ENCODE measurements around the gene SCAMP5.

SCAMP5 gene

DNA sequence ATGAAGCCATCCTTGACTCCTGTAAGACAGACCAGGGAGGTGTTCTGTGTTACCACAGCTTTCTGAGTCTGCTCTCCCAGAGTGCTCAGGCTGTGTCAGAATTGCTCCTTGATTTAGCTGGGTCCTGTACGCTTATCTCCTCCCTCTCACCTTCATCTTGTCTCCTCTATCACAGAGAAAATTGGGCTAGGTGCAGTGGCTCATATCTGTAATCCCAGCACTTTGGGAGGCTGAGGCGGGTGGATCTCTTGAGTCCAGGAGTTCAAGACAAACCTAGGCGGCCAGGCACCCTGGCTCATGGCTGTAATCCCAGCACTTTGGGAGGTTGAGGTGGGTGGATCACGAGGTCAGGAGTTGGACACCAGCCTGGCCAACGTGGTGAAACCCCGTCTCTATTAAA lies 5.9 kb downstream of the SCAMP5 start:
- ChIA-PET CTCF (no interaction called here), POLR2A (interaction anchor here (1.2 to 2.0 kb wide), 2 partner anchors 10 to 22 kb away, joined by 3 to 8 read pairs; partner anchors contain the start of gene PPCDC)
- no peak for DNase-seq (ENCODE audit: extremely low spot score)
- TF ChIP-seq ELF4 (IDR thresholded peaks at IDR 0.05) (no peak), TARDBP (IDR thresholded peaks at IDR 0.05) (no peak), FOXK2 (IDR thresholded peaks at IDR 0.05) (no peak), SP1 (IDR thresholded peaks at IDR 0.05) (no peak), SUZ12 (IDR thresholded peaks at IDR 0.05) (no peak), L3MBTL2 (conservative IDR thresholded peaks at IDR 0.05) (no peak), HDGF (IDR thresholded peaks at IDR 0.05; ENCODE audit: borderline replicate concordance) (no peak), BHLHE40 (IDR thresholded peaks at IDR 0.05; ENCODE audit: borderline replicate concordance) (no peak), FOXM1 (IDR thresholded peaks at IDR 0.05; ENCODE audit: borderline replicate concordance) (no peak), NFRKB (IDR thresholded peaks at IDR 0.05) (no peak), ARNT (IDR thresholded peaks at IDR 0.05) (no peak), FOXA1 (IDR thresholded peaks at IDR 0.05) (no peak), CTBP1 (IDR thresholded peaks at IDR 0.05; ENCODE audit: borderline replicate concordance) (no peak), ZNF384 (IDR thresholded peaks at IDR 0.05) (no peak), LEF1 (IDR thresholded peaks at IDR 0.05; ENCODE audit: borderline replicate concordance) (no peak)
- TF ChIP-seq, protein P1, sequence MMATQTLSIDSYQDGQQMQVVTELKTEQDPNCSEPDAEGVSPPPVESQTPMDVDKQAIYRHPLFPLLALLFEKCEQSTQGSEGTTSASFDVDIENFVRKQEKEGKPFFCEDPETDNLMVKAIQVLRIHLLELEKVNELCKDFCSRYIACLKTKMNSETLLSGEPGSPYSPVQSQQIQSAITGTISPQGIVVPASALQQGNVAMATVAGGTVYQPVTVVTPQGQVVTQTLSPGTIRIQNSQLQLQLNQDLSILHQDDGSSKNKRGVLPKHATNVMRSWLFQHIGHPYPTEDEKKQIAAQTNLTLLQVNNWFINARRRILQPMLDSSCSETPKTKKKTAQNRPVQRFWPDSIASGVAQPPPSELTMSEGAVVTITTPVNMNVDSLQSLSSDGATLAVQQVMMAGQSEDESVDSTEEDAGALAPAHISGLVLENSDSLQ (IDR thresholded peaks at IDR 0.05), result no peak

DNA sequence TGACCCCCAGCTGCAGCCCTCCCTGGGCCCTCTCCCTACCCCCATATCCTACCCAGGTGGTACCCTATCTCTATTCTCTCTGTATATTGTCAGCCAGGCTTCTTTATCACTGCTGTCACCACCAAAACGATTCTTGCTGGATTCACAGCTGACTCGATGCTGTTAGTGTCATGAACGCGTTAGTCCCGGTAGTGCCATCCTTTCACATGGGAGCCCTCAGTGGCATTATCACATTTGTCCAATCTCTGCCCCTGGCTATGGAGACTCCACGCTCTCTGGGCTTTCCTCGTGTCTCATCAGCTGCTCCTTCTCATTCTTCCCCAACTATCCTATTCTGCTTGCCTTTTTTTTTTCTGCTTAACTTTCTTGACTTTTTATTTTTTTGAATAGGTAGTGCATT lies 7.0 kb downstream of the SCAMP5 start:
- ChIA-PET POLR2A (interaction anchor here (1.2 kb wide), 1 partner anchor 9 kb away, joined by 3 read pairs; no protein-coding TSS in a partner anchor), CTCF (no interaction called here)
- TF ChIP-seq LEF1 (IDR thresholded peaks at IDR 0.05; ENCODE audit: borderline replicate concordance) (no peak), HDGF (IDR thresholded peaks at IDR 0.05; ENCODE audit: borderline replicate concordance) (no peak), FOXK2 (IDR thresholded peaks at IDR 0.05) (no peak), L3MBTL2 (conservative IDR thresholded peaks at IDR 0.05) (no peak), ZNF384 (IDR thresholded peaks at IDR 0.05) (no peak), TARDBP (IDR thresholded peaks at IDR 0.05) (no peak), SP1 (IDR thresholded peaks at IDR 0.05) (no peak), ELF4 (IDR thresholded peaks at IDR 0.05) (no peak)
- no peak for DNase-seq (ENCODE audit: extremely low spot score)

DNA sequence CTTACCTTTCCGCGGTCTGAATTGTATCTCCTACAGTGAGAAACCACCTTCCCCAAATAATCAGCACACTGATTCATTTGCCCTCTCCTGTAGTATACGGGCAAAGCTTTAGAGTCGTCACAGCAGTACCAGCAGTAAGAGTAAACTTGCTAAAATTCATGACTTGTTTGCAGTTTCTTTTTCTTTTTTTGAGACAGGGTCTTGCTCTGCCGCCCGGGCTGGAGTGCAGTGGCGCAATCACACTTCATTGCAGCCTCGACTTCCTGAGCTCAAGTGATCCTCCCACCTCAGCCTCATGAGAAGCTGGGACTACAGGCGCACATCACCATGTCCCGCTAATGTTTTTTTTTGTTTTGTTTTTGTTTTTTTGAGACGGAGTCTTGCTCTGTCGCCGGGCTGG lies 11.9 kb downstream of the SCAMP5 start:
- DNase-seq (ENCODE audit: extremely low spot score), result no peak
- ChIA-PET POLR2A (interaction anchor here (0.6 kb wide), 2 partner anchors 11 to 68 kb away, joined by 3 read pairs; no protein-coding TSS in a partner anchor), CTCF (no interaction called here)
- TF ChIP-seq ELF4 (IDR thresholded peaks at IDR 0.05) (no peak), HDGF (IDR thresholded peaks at IDR 0.05; ENCODE audit: borderline replicate concordance) (no peak), L3MBTL2 (conservative IDR thresholded peaks at IDR 0.05) (no peak), FOXA1 (IDR thresholded peaks at IDR 0.05) (no peak), SP1 (IDR thresholded peaks at IDR 0.05) (no peak), SUZ12 (IDR thresholded peaks at IDR 0.05) (no peak), LEF1 (IDR thresholded peaks at IDR 0.05; ENCODE audit: borderline replicate concordance) (no peak), FOXM1 (IDR thresholded peaks at IDR 0.05; ENCODE audit: borderline replicate concordance) (no peak), BHLHE40 (IDR thresholded peaks at IDR 0.05; ENCODE audit: borderline replicate concordance) (no peak), ZNF384 (IDR thresholded peaks at IDR 0.05) (no peak), ARNT (IDR thresholded peaks at IDR 0.05) (no peak)

DNA sequence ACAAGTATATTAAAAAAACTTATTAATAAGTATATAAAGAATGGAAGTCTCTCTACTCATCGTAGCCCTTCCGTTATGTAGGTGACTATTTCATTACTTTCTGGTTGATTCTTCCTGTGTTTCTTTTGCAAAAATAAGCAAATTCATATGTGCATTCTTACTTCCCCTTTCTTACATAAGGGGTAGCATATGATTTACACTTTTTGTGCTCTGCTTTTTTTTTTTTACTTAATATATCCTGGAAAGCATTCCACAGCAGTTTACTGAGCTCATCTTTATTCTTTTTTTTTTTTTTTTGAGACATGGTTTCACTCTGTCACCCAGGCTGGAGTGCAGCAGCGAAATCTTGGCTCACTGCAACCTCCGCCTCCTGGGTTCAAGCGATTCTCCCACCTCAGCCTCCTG lies 12.9 kb downstream of the SCAMP5 start:
- TF ChIP-seq FOXA1 (IDR thresholded peaks at IDR 0.05) (no peak), ZNF384 (IDR thresholded peaks at IDR 0.05) (no peak), CTBP1 (IDR thresholded peaks at IDR 0.05; ENCODE audit: borderline replicate concordance) (no peak), ELF4 (IDR thresholded peaks at IDR 0.05) (no peak), NFRKB (IDR thresholded peaks at IDR 0.05) (no peak), SP1 (IDR thresholded peaks at IDR 0.05) (no peak), SUZ12 (IDR thresholded peaks at IDR 0.05) (no peak), LEF1 (IDR thresholded peaks at IDR 0.05; ENCODE audit: borderline replicate concordance) (no peak), BHLHE40 (IDR thresholded peaks at IDR 0.05; ENCODE audit: borderline replicate concordance) (no peak), FOXM1 (IDR thresholded peaks at IDR 0.05; ENCODE audit: borderline replicate concordance) (no peak), HDGF (IDR thresholded peaks at IDR 0.05; ENCODE audit: borderline replicate concordance) (no peak), FOXK2 (IDR thresholded peaks at IDR 0.05) (no peak), ARNT (IDR thresholded peaks at IDR 0.05) (no peak)
- TF ChIP-seq, protein P1 (IDR thresholded peaks at IDR 0.05), result no peak
- no peak for DNase-seq (ENCODE audit: extremely low spot score)
- CTCF ChIA-PET, result no interaction called here
- POLR2A ChIA-PET, result no interaction called here

DNA sequence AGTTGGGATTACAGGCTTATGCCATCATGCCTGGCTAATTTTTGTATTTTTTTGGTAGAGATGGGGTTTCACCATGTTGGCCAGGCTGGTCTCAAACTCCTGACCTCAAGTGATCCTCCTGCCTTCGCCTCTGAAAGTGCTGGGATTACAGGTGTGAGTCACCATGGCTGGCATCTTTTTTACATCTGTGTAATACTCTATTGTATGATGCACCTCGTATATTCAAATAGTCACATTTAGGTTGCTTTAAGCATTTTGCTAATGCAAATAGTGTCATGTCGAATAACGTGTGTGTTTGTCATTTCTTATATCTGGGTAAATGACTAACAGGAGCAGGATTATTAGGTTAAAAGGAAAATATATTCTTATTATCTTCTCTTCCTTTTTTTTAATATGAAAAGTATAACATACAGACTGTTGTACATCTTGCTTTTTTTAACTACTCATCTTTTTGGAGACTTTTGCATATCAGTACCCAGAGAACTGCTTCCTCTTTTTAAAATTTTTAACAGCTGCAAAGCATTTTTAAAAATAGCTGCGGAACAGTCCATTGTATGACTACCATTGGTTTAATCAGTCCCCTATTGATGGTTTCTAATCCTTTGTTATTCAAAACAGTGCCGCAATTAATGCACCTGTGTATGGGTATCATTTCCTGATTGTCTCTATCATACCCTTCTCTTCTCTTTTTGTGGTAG lies 13.4 kb downstream of the SCAMP5 start:
- ChIA-PET POLR2A (interaction anchor here (1.7 kb wide), 1 partner anchor 14 kb away, joined by 5 read pairs; the partner anchor contains the start of gene PPCDC), CTCF (no interaction called here)
- no peak for DNase-seq (ENCODE audit: extremely low spot score)
- TF ChIP-seq BHLHE40 (IDR thresholded peaks at IDR 0.05; ENCODE audit: borderline replicate concordance), result no peak

DNA sequence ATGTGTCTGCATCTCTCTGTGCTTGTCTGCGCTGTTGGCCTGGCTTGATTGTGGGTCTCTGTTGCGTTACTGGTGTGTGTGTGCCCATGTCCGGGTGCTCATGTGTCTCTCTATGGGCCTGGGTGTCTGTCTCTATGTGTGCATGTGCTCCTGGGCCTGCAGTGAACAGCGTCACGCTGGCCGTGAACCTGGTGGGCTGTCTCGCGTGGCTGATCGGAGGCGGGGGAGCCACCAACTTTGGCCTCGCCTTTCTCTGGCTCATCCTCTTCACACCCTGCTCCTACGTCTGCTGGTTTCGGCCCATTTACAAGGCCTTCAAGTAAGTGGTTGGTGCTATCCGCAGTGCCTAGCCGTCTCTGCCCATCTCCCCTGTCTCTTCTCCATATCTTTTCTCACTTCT lies 21.1 kb downstream of the SCAMP5 start:
- POLR2A ChIA-PET, result interaction anchor here (1.3 to 3.9 kb wide), 2 partner anchors 8 to 21 kb away, joined by 3 to 29 read pairs; partner anchors contain the start of genes PPCDC and SCAMP5
- TF ChIP-seq TARDBP (IDR thresholded peaks at IDR 0.05) (no peak), ARNT (IDR thresholded peaks at IDR 0.05) (no peak), FOXM1 (IDR thresholded peaks at IDR 0.05; ENCODE audit: borderline replicate concordance) (no peak), ZNF384 (IDR thresholded peaks at IDR 0.05) (no peak), SP1 (IDR thresholded peaks at IDR 0.05) (no peak), FOXA1 (IDR thresholded peaks at IDR 0.05) (no peak), FOXK2 (IDR thresholded peaks at IDR 0.05) (no peak), HDGF (IDR thresholded peaks at IDR 0.05; ENCODE audit: borderline replicate concordance) (no peak), ELF4 (IDR thresholded peaks at IDR 0.05) (no peak), LEF1 (IDR thresholded peaks at IDR 0.05; ENCODE audit: borderline replicate concordance) (no peak), BHLHE40 (IDR thresholded peaks at IDR 0.05; ENCODE audit: borderline replicate concordance) (no peak), CTBP1 (IDR thresholded peaks at IDR 0.05; ENCODE audit: borderline replicate concordance) (no peak), L3MBTL2 (conservative IDR thresholded peaks at IDR 0.05) (no peak), NFRKB (IDR thresholded peaks at IDR 0.05) (no peak), SUZ12 (IDR thresholded peaks at IDR 0.05) (no peak)
- TF ChIP-seq, protein P1 (IDR thresholded peaks at IDR 0.05), result no peak
- CTCF ChIA-PET, result no interaction called here

More for the DNA sequence above, 21.1 kb downstream of the SCAMP5 start:
- no peak for DNase-seq (ENCODE audit: extremely low spot score)
